Brain microvascular endothelial cell (primary cell): ENCODE measurements around the gene CNBP.
"Not testable (repeated sequence)": the region's sequence is repeated elsewhere in the genome, so short reads cannot be mapped to it uniquely, and the experiment has no call there.

Experiments
- DNase-seq: peaks from one replicate; pipeline ENCODE4 v3.0.0-alpha.2; 2020
- H3K27ac ChIP-seq: fragments of 250-450 bp; sonication (Bioruptor Pico); 2 replicates; pipeline ENCODE4 v1.5.1; 2020; ENCODE audit warnings: mild to moderate bottlenecking, moderate library complexity
- H3K27me3 ChIP-seq: fragments of 250-450 bp; sonication (Bioruptor Pico); replicated peaks from 2 replicates; pipeline ENCODE4 v1.5.1; 2020; ENCODE audit warnings: mild to moderate bottlenecking
- H3K36me3 ChIP-seq: fragments of 250-450 bp; sonication (Bioruptor Pico); replicated peaks from 2 replicates; pipeline ENCODE4 v1.5.1; 2020; ENCODE audit warnings: mild to moderate bottlenecking
- H3K4me3 ChIP-seq: 2 replicates; pipeline ENCODE4 v1.5.1; 2011; ENCODE audit warnings: low read depth, mild to moderate bottlenecking, control low read depth, low read length, moderate library complexity
- CTCF ChIP-seq: IDR thresholded peaks from 2 replicates; pipeline ENCODE4 v1.5.1; 2011; ENCODE audit warnings: low read depth, mild to moderate bottlenecking, moderate library complexity, low read length, control low read depth, inconsistent platforms; ENCODE audit errors: missing control alignments
- in situ Hi-C: cut with HindIII; loops from 2 replicates; pipeline ENCODE4 v1.10.0; 2017; ENCODE audit warnings: low sequenced_read_pairs, low pct_ligation_motif_present

Gene CNBP

GRCh38 chr3:129224984-129225393 lies 41.3 kb upstream of the CNBP start:
- H3K27ac ChIP-seq = peak overlapping the region; percentile 63
- in situ Hi-C loops = no loop called here

GRCh38 chr3:129224387-129224786 lies 40.7 kb upstream of the CNBP start:
- DNase-seq, H3K36me3 ChIP-seq, H3K4me3 ChIP-seq, H3K27me3 ChIP-seq, in situ Hi-C loops: not testable (repeated sequence)
- H3K27ac ChIP-seq = peak overlapping the region; percentile 63

More at GRCh38 chr3:129224984-129225393, 41.3 kb upstream of the CNBP start:
- DNase-seq = peak; percentile 58
- no peak for TF ChIP-seq CTCF
- Histone ChIP-seq H3K27me3 (no peaks in the 10 kb centered on the region), H3K4me3 (no peak overlapping the region), H3K36me3 (no peaks in the 10 kb centered on the region)

- no peak for TF ChIP-seq CTCF
- Histone ChIP-seq H3K27ac (no peak overlapping the region), H3K4me3 (no peak overlapping the region), H3K27me3 (no peaks in the 10 kb centered on the region), H3K36me3 (no peaks in the 10 kb centered on the region)
- no peak for DNase-seq
- in situ Hi-C loops = no loop called here
Observed at GRCh38 chr3:129218742-129219141, 35.0 kb upstream of the CNBP start.

- H3K36me3 ChIP-seq = no peaks in the 10 kb centered on the region
- no peak overlapping the region for H3K27ac ChIP-seq
- no peak overlapping the region for H3K4me3 ChIP-seq
- DNase-seq = no peak
- TF ChIP-seq CTCF = no peak
- in situ Hi-C loops = no loop called here
- no peaks in the 10 kb centered on the region for H3K27me3 ChIP-seq
Observed at GRCh38 chr3:129213238-129213637, 29.5 kb upstream of the CNBP start.

GRCh38 chr3:129211772-129212171 lies 28.1 kb upstream of the CNBP start:
- Histone ChIP-seq H3K36me3 (no peaks in the 10 kb centered on the region), H3K27me3 (no peaks in the 10 kb centered on the region), H3K27ac (no peak overlapping the region), H3K4me3 (no peak overlapping the region)
- DNase-seq = peak; percentile 53
- TF ChIP-seq CTCF = no peak
- in situ Hi-C loops = no loop called here

GRCh38 chr3:129211345-129211744 lies 27.6 kb upstream of the CNBP start:
- no peak overlapping the region for H3K4me3 ChIP-seq
- no peak for DNase-seq
- in situ Hi-C loops = no loop called here
- no peaks in the 10 kb centered on the region for H3K36me3 ChIP-seq
- H3K27me3 ChIP-seq = no peaks in the 10 kb centered on the region
- H3K27ac ChIP-seq = no peak overlapping the region
- TF ChIP-seq CTCF = no peak

GRCh38 chr3:129207479-129207878 lies 23.8 kb upstream of the CNBP start:
- no peak overlapping the region for H3K4me3 ChIP-seq
- no peaks in the 10 kb centered on the region for H3K36me3 ChIP-seq
- H3K27ac ChIP-seq = no peak overlapping the region
- no peak for DNase-seq
- in situ Hi-C loops = no loop called here
- H3K27me3 ChIP-seq = no peaks in the 10 kb centered on the region
- no peak for TF ChIP-seq CTCF
